HG03135 (cell line): ENCODE results near the gene DYSF.

Experiments
- ATAC-seq: cut with Tn5 transposase; IDR thresholded peaks from one replicate; pipeline ENCODE4 v1.9.1; 2021; ENCODE audit warnings: mild to moderate bottlenecking, moderate library complexity; ENCODE audit not compliant: unreplicated experiment

DYSF gene

GRCh38 chr2:71700041-71700657 is 246.8 kb downstream of the DYSF start:
- no peak for ATAC-seq

- no peak for ATAC-seq
Measured at GRCh38 chr2:71700658-71701397, 247.5 kb downstream of the DYSF start.

GRCh38 chr2:71702071-71702970 is 249.0 kb downstream of the DYSF start:
- ATAC-seq = no peak

- no peak for ATAC-seq
Measured at GRCh38 chr2:71702971-71703898, 249.9 kb downstream of the DYSF start.

- no peak for ATAC-seq
Measured at GRCh38 chr2:71704131-71704561, 250.8 kb downstream of the DYSF start.

GRCh38 chr2:71704688-71705087 is 251.3 kb downstream of the DYSF start:
- no peak for ATAC-seq

GRCh38 chr2:71705171-71705960 is 252.0 kb downstream of the DYSF start:
- ATAC-seq = no peak

- no peak for ATAC-seq
Measured at GRCh38 chr2:71706121-71706520, 252.8 kb downstream of the DYSF start.

GRCh38 chr2:71706836-71707235 is 253.5 kb downstream of the DYSF start:
- no peak for ATAC-seq

- no peak for ATAC-seq
Measured at GRCh38 chr2:71710367-71711132, 257.2 kb downstream of the DYSF start.

GRCh38 chr2:71711133-71711855 is 257.9 kb downstream of the DYSF start:
- ATAC-seq = no peak

GRCh38 chr2:71712158-71712818 is 258.9 kb downstream of the DYSF start:
- ATAC-seq = no peak

- ATAC-seq = no peak
Measured at GRCh38 chr2:71713581-71714580, 260.5 kb downstream of the DYSF start.

GRCh38 chr2:71714601-71715240 is 261.4 kb downstream of the DYSF start:
- no peak for ATAC-seq

GRCh38 chr2:71715241-71715750 is 261.9 kb downstream of the DYSF start:
- ATAC-seq = no peak
